BJ (cell line): ENCODE measurements around the gene PNMA6E. TPM values are rescaled to one million over a fixed set of nuclear protein-coding genes. Genes with fewer than 3 reads are reported as not detected.

Experiments
- CTCF ChIA-PET: fragments of 350-600 bp; formaldehyde crosslinking; extraction: SDS; loops from one replicate; lab custom pipeline; 2021; ENCODE audit warnings: antibody characterized with exemption, inconsistent platforms; lab: Yijun Ruan, JAX
- POLR2A ChIA-PET: fragments of 300-600 bp; sonication (Branson Sonifier 250); formaldehyde crosslinking; extraction: SDS; loops from one replicate; lab custom pipeline; 2021; ENCODE audit warnings: antibody characterized with exemption; lab: Charles Lee
- DNase-seq: peaks from one replicate; pipeline ENCODE4 v3.0.0-alpha.2; 2011; ENCODE audit warnings: low read depth
- H3K27me3 ChIP-seq: 2 replicates; pipeline ENCODE4 v1.6.0; 2011; ENCODE audit warnings: low read length; ENCODE audit not compliant: control insufficient read depth, insufficient read depth
- H3K36me3 ChIP-seq: 2 replicates; pipeline ENCODE4 v1.5.1; 2011; ENCODE audit warnings: low read length; ENCODE audit not compliant: control insufficient read depth, insufficient read depth
- H3K4me3 ChIP-seq: 2 replicates; pipeline ENCODE4 v1.5.1; 2011; ENCODE audit warnings: low read depth, mild to moderate bottlenecking, control low read depth, low read length
- CTCF ChIP-seq: IDR thresholded peaks from 2 replicates; pipeline ENCODE4 v1.5.1; 2011; ENCODE audit warnings: low read depth, mild to moderate bottlenecking, control low read depth, inconsistent platforms, low read length, moderate library complexity; ENCODE audit not compliant: insufficient read depth
- polyA plus RNA-seq: library from polyadenylated mRNA; depleted of rRNA; stranded (reverse); fragments of >200 nt; gene quantifications from 2 replicates; pipeline ENCODE4 v1.2.3, GENCODE V29; 2011

The PNMA6E gene
- polyA plus RNA-seq, 1 experiment = not detected

GRCh38 chrX:153448556-153449367, 47.6 kb upstream of the PNMA6E start:
- CTCF ChIA-PET = interaction anchor here (0.8 kb wide), 1 partner anchor 35 kb away, joined by 3 read pairs; no protein-coding TSS in a partner anchor
- H3K4me3 ChIP-seq = no peak overlapping the region
- no peaks in the 10 kb centered on the region for H3K27me3 ChIP-seq
- DNase-seq = no peak
- H3K36me3 ChIP-seq = peaks cover 1% of the 10 kb centered on the region; the same call in 1 of the 2 replicates
- POLR2A ChIA-PET = no interaction called here
- TF ChIP-seq CTCF = no peak

GRCh38 chrX:153447581-153447960, 46.4 kb upstream of the PNMA6E start:
- H3K36me3 ChIP-seq = peaks cover 1% of the 10 kb centered on the region; the same call in 1 of the 2 replicates
- DNase-seq = no peak
- H3K4me3 ChIP-seq = no peak overlapping the region
- no peak for TF ChIP-seq CTCF
- H3K27me3 ChIP-seq = no peaks in the 10 kb centered on the region
- ChIA-PET CTCF (no interaction called here), POLR2A (no interaction called here)

GRCh38 chrX:153446950-153447580, 45.9 kb upstream of the PNMA6E start:
- H3K4me3 ChIP-seq = no peak overlapping the region
- H3K36me3 ChIP-seq = peaks cover 1% of the 10 kb centered on the region; the same call in 1 of the 2 replicates
- no peak for DNase-seq
- no peaks in the 10 kb centered on the region for H3K27me3 ChIP-seq
- no peak for TF ChIP-seq CTCF
- ChIA-PET POLR2A (no interaction called here), CTCF (no interaction called here)

DNA sequence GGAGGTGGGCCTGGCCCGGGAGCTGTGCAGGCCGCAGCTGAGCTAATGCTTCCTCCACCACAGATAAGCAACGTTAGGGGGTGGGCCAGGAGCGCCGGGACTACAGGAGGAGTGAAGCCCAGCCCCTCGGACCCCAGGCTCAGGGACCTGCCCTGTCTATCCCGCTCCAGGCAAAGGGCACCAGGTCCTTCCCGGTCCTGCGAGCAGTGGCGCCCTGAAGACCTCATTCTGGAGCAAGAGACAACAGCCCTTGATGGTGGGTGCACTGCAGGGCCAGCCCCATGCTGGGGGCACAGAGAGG, 45.4 kb upstream of the PNMA6E start:
- CTCF ChIA-PET = no interaction called here
- POLR2A ChIA-PET = no interaction called here
- Histone ChIP-seq H3K36me3 (peaks cover 1% of the 10 kb centered on the region; the same call in 1 of the 2 replicates), H3K27me3 (no peaks in the 10 kb centered on the region), H3K4me3 (no peak overlapping the region)
- no peak for TF ChIP-seq CTCF
- DNase-seq = no peak

DNA sequence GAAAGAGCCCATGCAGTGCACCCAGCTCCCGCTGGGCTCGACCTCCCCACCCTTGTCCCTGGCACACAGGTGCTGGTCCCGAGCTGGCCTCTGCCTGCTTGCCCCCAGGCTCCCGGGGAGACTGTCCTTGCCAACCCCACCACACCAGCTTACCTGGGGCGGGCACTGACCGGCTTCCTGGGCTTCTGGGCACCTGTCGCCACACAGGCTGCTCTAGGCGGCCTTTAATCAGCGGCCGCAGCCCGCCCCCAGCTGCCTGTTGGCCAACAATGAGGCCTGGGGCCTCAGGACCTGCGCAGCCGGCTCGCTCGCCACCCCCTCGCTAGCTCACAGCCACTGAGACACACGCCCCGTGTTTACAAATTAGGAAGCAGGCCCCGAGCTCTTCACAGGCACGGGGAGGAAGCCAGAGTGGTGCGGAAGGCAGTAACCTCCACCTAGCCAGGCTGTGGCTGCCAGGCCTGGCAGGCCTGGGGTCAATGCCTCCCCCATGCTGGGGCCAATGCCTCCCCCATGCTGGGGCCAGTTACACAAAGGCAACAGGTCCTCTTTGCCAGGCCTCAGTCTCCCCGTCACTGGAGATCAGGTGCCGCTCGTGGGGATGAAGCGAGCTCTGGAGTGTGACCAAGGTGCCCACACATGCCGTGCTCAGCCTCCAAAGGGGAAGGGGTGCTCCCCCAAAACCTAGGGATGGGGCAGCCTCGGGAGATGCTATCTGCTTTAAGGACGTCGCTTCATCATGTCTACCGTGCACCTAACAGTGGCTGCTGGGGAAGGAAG, 44.9 kb upstream of the PNMA6E start, which contains the start of gene TREX2:
Gene TREX2, minus strand, starts transcription at position 201 of the 780 bp plus-strand sequence. CDS start 626 bp downstream, outside the sequence.
- Histone ChIP-seq H3K36me3 (peaks cover 1% of the 10 kb centered on the region; the same call in 1 of the 2 replicates), H3K27me3 (no peaks in the 10 kb centered on the region), H3K4me3 (no peak within 1 kb of the TSS)
- DNase-seq = no peak
- ChIA-PET CTCF (no interaction called here), POLR2A (no interaction called here)
- TF ChIP-seq CTCF = no peak
